Activated naive CD8-positive, alpha-beta T cell (primary cell): ENCODE measurements around the gene TRAPPC2L.

Source experiments
- H3K27ac Mint-ChIP-seq: one replicate; pipeline ENCODE4 v1.8.0; 2021; ENCODE audit warnings: mixed read lengths
- H3K27me3 Mint-ChIP-seq: one replicate; pipeline ENCODE4 v1.8.0; 2021; ENCODE audit warnings: mixed read lengths
- H3K36me3 Mint-ChIP-seq: one replicate; pipeline ENCODE4 v1.8.0; 2021; ENCODE audit warnings: mixed read lengths
- H3K4me1 Mint-ChIP-seq: one replicate; pipeline ENCODE4 v1.8.0; 2021; ENCODE audit warnings: low read depth, mixed read lengths
- H3K4me3 Mint-ChIP-seq: one replicate; pipeline ENCODE4 v1.8.0; 2021; ENCODE audit warnings: mild to moderate bottlenecking, mixed read lengths
- H3K9me3 Mint-ChIP-seq: one replicate; pipeline ENCODE4 v1.8.0; 2021; ENCODE audit warnings: low read depth, mixed read lengths

The TRAPPC2L gene

DNA sequence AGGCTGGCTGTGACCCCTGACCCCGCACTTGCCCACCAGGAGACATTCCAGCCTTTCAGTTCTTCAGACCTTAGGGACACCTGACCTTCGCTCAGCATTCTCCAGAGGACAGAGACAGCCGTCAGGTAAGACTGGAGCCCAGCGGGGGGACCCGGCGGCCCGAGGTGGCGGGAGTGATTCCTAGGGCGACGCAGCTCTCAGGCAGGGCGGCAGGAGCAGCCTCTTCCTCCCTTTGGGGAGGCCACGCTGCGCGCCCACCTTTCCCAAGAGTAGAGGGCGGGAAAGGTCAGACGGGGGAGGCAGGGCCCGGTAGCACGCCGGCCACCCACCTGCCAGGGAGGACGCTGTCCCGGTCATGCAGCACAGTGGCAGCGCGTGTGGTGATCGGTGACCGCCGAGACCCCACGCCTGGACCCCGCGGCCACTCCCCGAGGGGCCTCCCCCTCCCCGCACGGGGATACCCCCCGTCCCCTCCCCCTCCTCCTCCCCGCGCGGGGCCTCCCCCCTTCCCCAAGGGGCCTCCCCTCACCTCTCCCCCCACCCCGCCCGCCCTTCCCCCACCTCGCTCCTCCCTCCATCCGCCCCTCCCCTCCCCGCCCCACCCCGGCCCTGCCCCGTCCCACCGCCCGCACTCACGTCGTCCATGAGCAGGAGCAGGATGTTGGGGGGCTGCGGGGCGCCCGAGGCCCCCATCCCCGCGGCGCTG, 652 bp upstream of the TRAPPC2L start:
- Mint-ChIP-seq H3K4me1 (peaks cover 34% of the 10 kb centered on the region), H3K27me3 (no peaks in the 10 kb centered on the region), H3K4me3 (peak overlapping the region; percentile 79), H3K36me3 (no peaks in the 10 kb centered on the region), H3K27ac (no peak overlapping the region), H3K9me3 (no peaks in the 10 kb centered on the region)

DNA sequence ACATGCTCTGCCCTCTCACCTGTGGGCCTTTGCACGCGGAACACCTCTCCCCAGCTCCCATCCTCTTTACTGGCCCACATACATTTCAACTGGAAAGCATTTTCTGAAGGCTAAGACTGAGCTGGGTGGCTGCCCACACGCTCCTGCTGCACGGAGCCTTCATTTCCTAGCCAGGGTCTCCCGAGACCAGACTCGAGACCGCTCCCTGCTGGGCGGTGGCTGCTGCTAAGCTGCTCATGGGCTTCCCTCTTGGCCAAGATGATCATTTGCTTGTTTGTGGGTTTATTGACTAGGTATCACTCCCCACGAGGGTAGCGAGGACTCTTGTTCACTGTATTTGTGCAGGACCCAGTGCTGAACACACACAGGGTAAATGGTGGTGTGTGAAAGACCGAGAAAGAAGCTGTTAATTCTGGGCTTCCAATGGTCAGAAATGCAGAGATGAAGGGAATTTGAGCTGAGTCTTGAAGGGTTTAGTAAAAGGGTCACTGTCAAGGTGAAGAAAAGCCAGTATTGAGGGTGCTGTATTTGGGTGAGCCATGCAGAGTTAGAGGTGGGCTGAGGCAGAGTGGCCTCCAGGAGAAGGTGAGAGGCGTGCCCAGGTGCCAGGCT, 907 bp downstream of the TRAPPC2L start:
- H3K4me1 Mint-ChIP-seq = peaks cover 32% of the 10 kb centered on the region
- H3K27ac Mint-ChIP-seq = peak overlapping the region; percentile 94
- H3K9me3 Mint-ChIP-seq = no peaks in the 10 kb centered on the region
- H3K27me3 Mint-ChIP-seq = no peaks in the 10 kb centered on the region
- H3K4me3 Mint-ChIP-seq = peak overlapping the region; percentile 100
- H3K36me3 Mint-ChIP-seq = no peaks in the 10 kb centered on the region

DNA sequence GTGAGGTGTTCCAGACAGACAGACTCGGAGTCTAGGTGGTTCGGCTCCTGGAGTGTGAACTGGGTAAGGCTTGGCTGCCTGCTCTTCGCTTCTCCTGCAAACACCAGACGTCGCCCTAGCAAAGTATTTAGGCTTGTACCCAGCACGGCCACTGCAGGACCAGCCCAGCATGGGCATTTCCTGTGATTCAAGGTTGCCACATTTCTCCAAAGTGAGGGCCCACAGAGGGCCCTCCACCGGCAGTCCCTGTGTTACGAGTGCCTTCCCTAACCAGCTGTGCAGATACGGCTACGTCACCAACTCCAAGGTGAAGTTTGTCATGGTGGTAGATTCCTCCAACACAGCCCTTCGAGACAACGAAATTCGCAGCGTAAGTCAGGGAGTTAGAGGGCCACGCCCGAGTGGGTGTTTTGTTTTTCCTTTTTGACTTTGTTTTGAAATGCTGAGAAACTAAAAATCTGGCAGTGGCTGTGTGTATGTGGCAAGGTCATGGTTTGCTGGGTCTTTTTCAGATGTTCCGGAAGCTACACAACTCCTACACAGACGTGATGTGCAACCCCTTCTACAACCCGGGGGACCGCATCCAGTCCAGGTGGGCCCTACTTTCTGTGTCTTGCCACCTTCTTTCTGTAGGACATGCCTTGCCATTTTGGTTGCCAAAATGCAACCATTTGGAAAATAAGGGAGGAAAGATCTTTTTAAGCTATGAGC, 2.6 kb downstream of the TRAPPC2L start:
- no peak overlapping the region for H3K4me3 Mint-ChIP-seq

DNA sequence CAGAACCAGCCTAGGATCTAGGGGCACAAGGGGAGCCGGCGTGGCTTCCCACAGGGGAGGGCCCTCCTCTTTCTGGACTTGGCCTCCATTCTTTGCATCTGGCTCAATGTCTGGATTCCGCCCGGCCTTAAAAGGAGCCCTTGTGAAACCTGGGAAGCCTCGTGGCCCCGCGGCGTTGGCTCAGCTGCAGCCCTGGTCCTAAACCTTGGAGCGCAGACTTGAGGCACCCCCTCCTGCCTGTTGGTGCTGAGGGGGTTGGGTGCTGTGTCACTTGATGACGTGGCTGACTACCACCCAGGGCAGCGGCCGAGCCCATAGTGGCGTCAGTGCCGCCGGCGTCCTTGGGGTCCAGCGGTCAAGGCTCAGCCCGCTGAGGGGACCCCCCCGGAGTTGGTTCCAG, 4.4 kb downstream of the TRAPPC2L start:
- peaks cover 18% of the 10 kb centered on the region for H3K4me1 Mint-ChIP-seq
- H3K27ac Mint-ChIP-seq = no peak overlapping the region
- H3K4me3 Mint-ChIP-seq = no peak overlapping the region
- no peaks in the 10 kb centered on the region for H3K36me3 Mint-ChIP-seq
- H3K27me3 Mint-ChIP-seq = no peaks in the 10 kb centered on the region
- H3K9me3 Mint-ChIP-seq = no peaks in the 10 kb centered on the region

More for the DNA sequence above, 2.6 kb downstream of the TRAPPC2L start:
- Mint-ChIP-seq H3K27ac (no peak overlapping the region), H3K27me3 (no peaks in the 10 kb centered on the region), H3K9me3 (no peaks in the 10 kb centered on the region), H3K36me3 (no peaks in the 10 kb centered on the region), H3K4me1 (peaks cover 32% of the 10 kb centered on the region)

DNA sequence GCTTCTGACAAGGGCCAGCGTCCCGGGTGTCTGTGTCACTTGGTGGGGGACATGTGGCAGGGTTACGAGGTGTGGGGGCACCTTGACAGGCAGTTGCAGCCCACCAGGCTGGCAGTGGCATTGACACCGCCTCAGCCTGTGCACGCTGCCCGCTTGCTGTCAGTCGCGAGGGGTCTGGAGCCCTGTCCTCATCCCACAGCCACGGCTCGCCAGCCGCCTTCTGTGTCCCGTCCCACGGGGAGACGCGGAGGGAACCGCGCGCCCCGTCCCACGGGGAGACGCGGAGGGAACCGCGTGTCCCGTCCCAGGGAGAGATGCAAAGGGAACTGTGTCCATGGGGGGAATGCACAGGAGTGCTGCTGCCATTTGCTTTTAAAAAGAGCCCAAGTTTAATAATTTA, 6.0 kb downstream of the TRAPPC2L start:
- Mint-ChIP-seq H3K4me3 (no peak overlapping the region), H3K9me3 (no peaks in the 10 kb centered on the region), H3K27me3 (no peaks in the 10 kb centered on the region), H3K27ac (no peak overlapping the region), H3K4me1 (peaks cover 12% of the 10 kb centered on the region), H3K36me3 (no peaks in the 10 kb centered on the region)

DNA sequence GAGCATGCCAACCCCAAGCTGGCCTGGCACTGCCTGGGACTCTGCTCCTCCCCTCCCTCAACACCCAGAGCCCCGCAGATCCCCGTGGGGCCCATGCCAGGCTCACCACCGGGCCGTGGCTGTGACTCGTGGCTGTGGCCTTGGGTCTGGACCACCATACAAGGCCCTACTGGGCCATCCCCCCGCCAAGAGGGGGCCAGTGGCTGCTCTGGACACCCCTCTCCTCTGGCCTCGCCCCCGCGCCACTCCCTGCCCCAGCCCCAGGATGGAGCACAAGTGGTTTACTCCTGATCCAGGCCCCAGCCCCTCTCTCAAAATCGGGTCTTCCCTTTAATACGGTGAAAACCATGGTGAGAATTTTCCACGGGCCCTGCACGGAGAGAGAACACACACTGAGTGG, 6.5 kb downstream of the TRAPPC2L start:
- no peaks in the 10 kb centered on the region for H3K36me3 Mint-ChIP-seq
- no peaks in the 10 kb centered on the region for H3K27me3 Mint-ChIP-seq
- H3K9me3 Mint-ChIP-seq = no peaks in the 10 kb centered on the region
- peaks cover 8% of the 10 kb centered on the region for H3K4me1 Mint-ChIP-seq
- H3K27ac Mint-ChIP-seq = no peak overlapping the region
- H3K4me3 Mint-ChIP-seq = no peak overlapping the region

DNA sequence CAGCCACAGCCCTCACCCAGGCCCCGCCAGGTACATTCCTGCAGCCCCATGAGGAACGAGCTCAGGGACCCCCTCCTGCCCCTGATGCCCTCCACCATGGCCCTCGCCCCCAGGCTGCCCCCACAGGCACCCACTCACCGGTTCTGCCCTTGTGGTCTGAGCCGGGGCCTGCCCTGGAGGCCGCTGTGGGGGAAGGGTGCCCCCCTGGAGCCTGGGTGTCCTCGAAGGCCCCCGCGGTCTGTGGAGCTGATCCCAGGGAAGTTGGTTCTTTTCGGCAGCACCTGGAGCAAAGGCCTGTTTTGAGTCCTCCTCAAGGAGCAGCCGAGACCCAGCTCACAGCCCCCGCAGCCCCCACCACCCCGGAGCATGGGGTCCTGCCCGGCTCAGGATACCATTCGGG, 7.2 kb downstream of the TRAPPC2L start:
- Mint-ChIP-seq H3K4me1 (peaks cover 2% of the 10 kb centered on the region), H3K36me3 (no peaks in the 10 kb centered on the region), H3K9me3 (no peaks in the 10 kb centered on the region), H3K27ac (no peak overlapping the region), H3K4me3 (no peak overlapping the region), H3K27me3 (no peaks in the 10 kb centered on the region)

DNA sequence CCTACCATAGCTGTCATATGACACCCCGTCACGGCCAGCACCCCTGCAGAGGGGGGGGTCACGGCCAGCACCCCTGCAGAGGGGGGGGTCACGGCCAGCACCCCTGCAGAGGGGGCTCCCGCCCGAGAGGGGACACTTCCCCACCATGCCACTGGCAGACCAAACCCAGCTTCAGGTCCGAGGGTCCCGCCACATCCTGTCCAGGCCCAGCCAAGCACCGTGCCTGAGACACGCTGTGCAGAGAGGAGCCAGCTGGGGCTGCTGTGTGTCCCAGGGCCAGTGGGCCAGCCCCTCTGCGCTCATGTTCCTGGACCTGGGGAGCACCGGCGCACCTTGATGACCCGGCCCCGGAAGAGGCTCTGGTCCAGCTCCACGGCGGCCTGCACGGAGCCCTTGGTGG, 7.6 kb downstream of the TRAPPC2L start:
- Mint-ChIP-seq H3K36me3 (no peaks in the 10 kb centered on the region), H3K4me3 (no peak overlapping the region), H3K9me3 (no peaks in the 10 kb centered on the region), H3K27ac (no peak overlapping the region), H3K4me1 (no peaks in the 10 kb centered on the region), H3K27me3 (no peaks in the 10 kb centered on the region)

DNA sequence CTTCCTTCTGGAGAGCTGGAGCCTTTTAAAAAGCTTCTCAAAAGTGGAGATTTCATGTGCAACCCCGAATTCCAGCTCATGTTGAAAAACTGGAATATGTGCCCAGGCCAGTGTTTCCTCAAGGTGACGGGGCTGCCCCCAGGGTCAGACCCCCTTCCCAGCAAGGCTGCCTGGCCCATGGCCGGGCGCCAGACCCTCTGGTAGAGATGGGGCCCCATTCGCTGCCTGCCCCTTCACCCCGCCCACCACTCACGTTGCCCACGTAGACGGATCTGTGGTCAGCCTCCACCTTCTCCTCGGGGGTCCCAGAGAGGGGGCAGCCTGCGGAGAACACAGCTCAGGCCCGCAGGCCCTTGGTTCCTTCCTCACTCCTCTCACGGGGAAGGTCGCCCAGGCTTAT, 8.4 kb downstream of the TRAPPC2L start:
- Mint-ChIP-seq H3K4me1 (no peaks in the 10 kb centered on the region), H3K27ac (no peak overlapping the region), H3K36me3 (no peaks in the 10 kb centered on the region), H3K4me3 (no peak overlapping the region), H3K9me3 (no peaks in the 10 kb centered on the region), H3K27me3 (no peaks in the 10 kb centered on the region)

DNA sequence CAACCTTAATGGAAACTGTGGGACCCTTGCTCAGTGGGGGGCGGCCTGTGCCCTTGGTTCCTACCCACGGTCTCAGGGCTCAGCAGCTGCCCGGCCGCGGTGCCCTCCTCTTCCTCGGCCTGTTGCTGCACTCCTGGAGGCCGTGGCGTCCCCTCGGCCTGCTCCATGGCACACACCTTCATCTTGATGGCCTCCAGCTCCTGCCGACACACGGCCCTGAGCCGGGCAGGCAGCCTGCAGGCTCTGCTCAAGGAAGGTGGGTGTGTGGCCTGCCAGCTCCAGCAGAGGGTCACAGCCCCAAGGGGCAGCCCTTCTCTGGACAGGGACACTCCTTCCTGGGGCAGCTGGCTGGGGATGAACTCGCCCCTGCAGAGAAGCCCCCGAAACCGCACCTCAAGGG, 8.8 kb downstream of the TRAPPC2L start:
- H3K4me1 Mint-ChIP-seq = no peaks in the 10 kb centered on the region
- H3K9me3 Mint-ChIP-seq = no peaks in the 10 kb centered on the region
- H3K36me3 Mint-ChIP-seq = no peaks in the 10 kb centered on the region
- peaks cover 3% of the 10 kb centered on the region for H3K27me3 Mint-ChIP-seq
- no peak overlapping the region for H3K4me3 Mint-ChIP-seq
- H3K27ac Mint-ChIP-seq = no peak overlapping the region

DNA sequence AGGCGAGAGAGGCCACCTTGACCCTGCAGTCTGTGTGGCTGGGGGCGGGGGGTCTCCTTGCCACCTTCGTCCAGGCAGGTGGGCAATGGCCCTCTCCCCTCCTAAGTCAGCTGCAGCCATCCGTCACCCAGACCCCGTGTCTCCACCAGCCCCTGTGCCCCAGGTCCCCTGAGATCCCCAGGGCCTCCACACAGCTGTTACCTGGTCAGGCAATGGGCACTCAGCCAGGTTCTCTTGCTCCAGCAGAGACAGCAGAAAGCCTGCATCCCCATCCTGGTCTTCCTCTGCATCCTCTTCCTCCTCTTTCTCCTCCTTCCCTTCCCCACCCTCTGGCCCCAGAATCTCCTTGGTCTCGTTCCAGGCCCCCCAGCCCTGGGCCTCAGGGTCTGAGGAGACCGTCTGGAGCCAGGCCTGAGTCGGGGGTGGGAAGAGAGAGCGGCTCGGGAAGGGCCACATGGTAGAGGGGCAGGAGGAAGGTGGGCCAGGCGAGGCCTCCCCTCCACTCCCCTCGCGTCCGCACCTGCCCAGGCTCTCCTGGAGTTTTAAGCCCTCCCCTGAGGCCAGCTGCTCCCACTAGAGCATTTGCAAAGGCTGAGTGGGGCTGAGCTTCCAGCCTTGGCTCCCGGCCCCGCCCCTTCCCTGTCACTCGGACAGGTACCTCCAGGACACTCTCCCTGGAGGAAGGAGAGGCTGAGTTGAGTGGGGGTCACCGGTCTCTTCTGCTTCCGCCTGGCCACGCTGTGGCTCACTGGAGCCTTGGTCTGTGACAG, 9.4 kb downstream of the TRAPPC2L start, which contains the start of gene PABPN1L:
PABPN1L (minus strand) TSS at position 510 of the 770 bp plus-strand sequence; CDS start at position 456, 54 bp downstream.
- peaks cover 6% of the 10 kb centered on the region for H3K27me3 Mint-ChIP-seq
- no peaks in the 10 kb centered on the region for H3K36me3 Mint-ChIP-seq
- no peak within 1 kb of the TSS for H3K27ac Mint-ChIP-seq
- H3K9me3 Mint-ChIP-seq = no peaks in the 10 kb centered on the region
- no peak within 1 kb of the TSS for H3K4me3 Mint-ChIP-seq
- no peaks in the 10 kb centered on the region for H3K4me1 Mint-ChIP-seq

DNA sequence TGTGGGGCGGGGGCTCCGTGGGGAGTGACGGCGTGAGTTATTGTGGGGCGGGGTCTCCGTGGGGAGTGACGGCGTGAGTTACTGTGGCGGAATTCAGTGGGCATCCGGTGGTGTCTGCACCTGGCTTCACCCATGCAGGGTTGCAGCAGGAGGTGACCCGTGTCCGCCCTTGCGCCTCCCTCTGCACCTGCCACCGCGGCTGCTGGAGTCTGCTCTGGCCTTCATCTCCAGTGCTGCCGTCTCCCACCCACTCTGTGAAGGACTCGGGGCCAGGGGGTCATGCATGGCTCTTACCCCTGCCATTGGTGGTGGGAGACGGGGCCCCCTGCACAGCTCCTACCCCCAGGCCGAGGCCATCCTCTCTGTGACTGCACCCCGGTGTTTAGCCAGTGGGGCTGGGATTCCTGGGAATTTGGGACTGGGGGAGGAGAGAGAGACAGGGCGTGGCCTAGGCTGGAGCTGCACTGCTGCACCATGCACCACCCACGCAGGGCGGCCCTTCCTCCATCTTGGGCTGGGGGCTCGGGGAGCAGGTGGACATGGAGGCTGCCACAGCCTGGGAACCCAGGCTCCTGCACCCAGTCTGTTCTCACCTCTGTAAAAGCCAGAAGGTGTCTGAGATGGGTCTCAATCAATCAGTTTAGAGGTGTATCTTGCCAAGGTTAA, 10.8 kb downstream of the TRAPPC2L start:
- Mint-ChIP-seq H3K9me3 (no peaks in the 10 kb centered on the region), H3K4me1 (no peaks in the 10 kb centered on the region), H3K4me3 (no peak overlapping the region), H3K27ac (no peak overlapping the region), H3K36me3 (no peaks in the 10 kb centered on the region), H3K27me3 (peaks cover 6% of the 10 kb centered on the region)

DNA sequence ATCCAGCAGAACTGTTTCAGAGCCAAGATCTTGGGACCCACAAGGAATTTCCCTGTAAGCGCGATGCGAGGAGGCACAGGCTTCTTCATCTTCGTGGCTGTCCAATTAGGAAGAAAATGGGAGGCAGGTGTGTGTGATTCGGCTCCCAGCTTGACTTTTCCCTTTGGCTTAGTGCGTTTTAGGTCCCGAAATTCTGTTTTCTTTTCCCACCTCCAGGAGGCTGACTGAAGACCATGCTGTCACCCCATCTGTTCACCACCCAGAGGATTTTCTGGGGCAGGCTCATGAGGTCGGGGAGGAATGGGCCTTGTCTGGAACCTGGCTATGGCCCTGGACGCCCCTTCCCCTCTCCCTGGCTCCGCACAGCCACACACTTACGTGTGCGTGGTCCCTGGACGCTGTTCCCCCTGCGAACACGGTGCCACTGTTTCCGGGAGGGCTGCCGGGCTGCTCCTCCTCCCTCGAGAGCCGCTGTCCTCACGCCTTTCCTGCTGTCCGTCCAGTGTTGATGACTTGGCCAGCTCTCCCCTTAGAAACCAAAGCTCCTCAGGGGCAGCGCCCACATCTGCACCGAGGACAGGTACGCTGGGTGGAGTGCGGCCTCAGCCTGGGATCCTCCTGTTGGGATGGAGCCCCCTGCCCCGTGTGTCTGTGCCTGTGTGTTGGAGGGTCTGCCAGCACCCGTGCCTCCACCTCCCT, 12.2 kb downstream of the TRAPPC2L start:
- peaks cover 6% of the 10 kb centered on the region for H3K27me3 Mint-ChIP-seq
- H3K4me3 Mint-ChIP-seq = no peak overlapping the region
- no peak overlapping the region for H3K27ac Mint-ChIP-seq
- H3K9me3 Mint-ChIP-seq = no peaks in the 10 kb centered on the region
- H3K36me3 Mint-ChIP-seq = no peaks in the 10 kb centered on the region
- no peaks in the 10 kb centered on the region for H3K4me1 Mint-ChIP-seq

DNA sequence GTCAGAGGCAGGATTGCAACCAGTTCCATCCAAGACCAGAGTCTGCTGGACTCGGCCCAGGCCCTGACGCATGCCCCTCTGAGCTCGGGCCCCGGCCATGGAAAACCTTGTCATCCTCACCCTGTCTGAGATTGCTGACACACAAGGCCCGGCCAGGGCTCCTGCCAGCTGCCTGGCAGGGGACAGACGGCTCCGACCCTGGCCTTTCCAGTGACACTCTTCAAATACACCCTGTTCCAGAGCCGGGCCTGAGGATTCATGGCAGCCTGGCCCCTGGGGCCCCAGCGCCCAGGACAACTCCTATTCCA, 12.7 kb downstream of the TRAPPC2L start:
- no peak overlapping the region for H3K27ac Mint-ChIP-seq
- H3K4me3 Mint-ChIP-seq = no peak overlapping the region
- H3K36me3 Mint-ChIP-seq = no peaks in the 10 kb centered on the region
- H3K27me3 Mint-ChIP-seq = peaks cover 6% of the 10 kb centered on the region
- H3K9me3 Mint-ChIP-seq = no peaks in the 10 kb centered on the region
- no peaks in the 10 kb centered on the region for H3K4me1 Mint-ChIP-seq
